Osteoblast (primary cell): ENCODE data around the gene CTTNBP2. TPM values are rescaled to one million over a fixed set of nuclear protein-coding genes. Genes with fewer than 3 reads are reported as not detected.

Source experiments
- DNase-seq: peaks from one replicate; pipeline ENCODE4 v3.0.0; 2011; ENCODE audit warnings: low spot score, mixed read lengths; ENCODE audit not compliant: insufficient read length; ENCODE audit errors: missing footprints
- H2AFZ ChIP-seq: 2 replicates; pipeline ENCODE4 v1.6.0; 2011; ENCODE audit warnings: mild to moderate bottlenecking, low read length
- H3K27ac ChIP-seq: 2 replicates; pipeline ENCODE4 v1.5.1; 2011; ENCODE audit warnings: mild to moderate bottlenecking, low read depth, low read length, moderate library complexity
- H3K27me3 ChIP-seq: 2 replicates; pipeline ENCODE4 v1.6.0; 2012; ENCODE audit warnings: mild to moderate bottlenecking, control low read depth, inconsistent platforms, low read length, moderate library complexity; ENCODE audit not compliant: insufficient read depth
- H3K36me3 ChIP-seq: 2 replicates; pipeline ENCODE4 v1.5.1; 2011; ENCODE audit warnings: mild to moderate bottlenecking, low read length, control low read depth, moderate library complexity; ENCODE audit not compliant: insufficient read depth
- H3K4me1 ChIP-seq: 2 replicates; pipeline ENCODE4 v1.5.1; 2011; ENCODE audit warnings: mild to moderate bottlenecking, low read length, control low read depth, moderate library complexity; ENCODE audit not compliant: insufficient read depth
- H3K4me2 ChIP-seq: 2 replicates; pipeline ENCODE4 v1.6.0; 2011; ENCODE audit warnings: mild to moderate bottlenecking, low read length; ENCODE audit not compliant: insufficient read depth
- H3K4me3 ChIP-seq: fragments of 200-600 bp; sonication (generic); 3 replicates; pipeline ENCODE4 v1.5.1; 2012; ENCODE audit warnings: mild to moderate bottlenecking, low read length, inconsistent platforms; ENCODE audit not compliant: insufficient read depth
- H3K79me2 ChIP-seq: 2 replicates; pipeline ENCODE4 v1.6.0; 2012; ENCODE audit warnings: mild to moderate bottlenecking, low read length, control low read depth, inconsistent platforms; ENCODE audit not compliant: insufficient read depth
- H3K9me3 ChIP-seq: 2 replicates; pipeline ENCODE4 v1.5.1; 2011; ENCODE audit warnings: low read depth, low read length, control low read depth
- H4K20me1 ChIP-seq: 2 replicates; pipeline ENCODE4 v1.6.0; 2012; ENCODE audit warnings: mild to moderate bottlenecking, low read length, control low read depth; ENCODE audit not compliant: insufficient read depth
- total RNA-seq: library from RNA; depleted of rRNA; stranded (reverse); fragments of >200 nt; gene quantifications from 2 replicates; pipeline ENCODE4 v1.2.3, GENCODE V29; 2012
- TF ChIP-seq, protein P1 (sequence below): IDR thresholded peaks from 2 replicates; pipeline ENCODE4 v1.5.1; 2011; ENCODE audit warnings: mild to moderate bottlenecking, low read depth, low read length, moderate library complexity; ENCODE audit errors: extremely low read depth

The CTTNBP2 gene
- total RNA-seq, 1 donor = 1.1 TPM

DNA sequence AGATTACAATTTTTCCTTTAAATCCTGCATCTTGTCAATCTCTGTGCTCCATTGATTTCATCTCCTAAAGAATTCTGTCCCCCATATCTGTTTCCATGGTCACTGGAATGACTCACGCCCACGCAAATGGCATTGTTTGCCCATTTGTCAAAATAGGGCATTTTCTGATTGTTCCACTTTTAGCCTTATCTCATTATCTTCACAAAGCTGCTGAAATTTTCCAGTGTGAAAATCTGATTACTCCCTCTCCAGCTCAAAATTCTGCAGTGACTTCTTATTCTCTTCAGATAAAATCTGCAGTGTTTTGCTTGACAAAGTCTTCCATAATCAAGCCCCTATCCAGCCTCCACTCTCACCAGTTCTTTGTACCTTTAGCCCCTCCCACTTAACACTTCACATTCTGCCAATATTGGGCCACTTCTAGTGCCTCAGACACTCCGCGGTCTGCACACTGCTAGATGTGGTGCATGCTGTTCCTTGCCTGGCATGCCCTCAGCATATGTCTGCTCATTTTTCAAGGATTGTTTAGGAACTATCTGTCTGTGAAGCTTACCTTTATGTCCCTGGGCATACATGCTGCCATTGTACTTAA is 33.9 kb upstream of the CTTNBP2 start:
- no peak for DNase-seq
- no peaks in the 10 kb centered on the region for H3K9me3 ChIP-seq
- TF ChIP-seq, protein P1, sequence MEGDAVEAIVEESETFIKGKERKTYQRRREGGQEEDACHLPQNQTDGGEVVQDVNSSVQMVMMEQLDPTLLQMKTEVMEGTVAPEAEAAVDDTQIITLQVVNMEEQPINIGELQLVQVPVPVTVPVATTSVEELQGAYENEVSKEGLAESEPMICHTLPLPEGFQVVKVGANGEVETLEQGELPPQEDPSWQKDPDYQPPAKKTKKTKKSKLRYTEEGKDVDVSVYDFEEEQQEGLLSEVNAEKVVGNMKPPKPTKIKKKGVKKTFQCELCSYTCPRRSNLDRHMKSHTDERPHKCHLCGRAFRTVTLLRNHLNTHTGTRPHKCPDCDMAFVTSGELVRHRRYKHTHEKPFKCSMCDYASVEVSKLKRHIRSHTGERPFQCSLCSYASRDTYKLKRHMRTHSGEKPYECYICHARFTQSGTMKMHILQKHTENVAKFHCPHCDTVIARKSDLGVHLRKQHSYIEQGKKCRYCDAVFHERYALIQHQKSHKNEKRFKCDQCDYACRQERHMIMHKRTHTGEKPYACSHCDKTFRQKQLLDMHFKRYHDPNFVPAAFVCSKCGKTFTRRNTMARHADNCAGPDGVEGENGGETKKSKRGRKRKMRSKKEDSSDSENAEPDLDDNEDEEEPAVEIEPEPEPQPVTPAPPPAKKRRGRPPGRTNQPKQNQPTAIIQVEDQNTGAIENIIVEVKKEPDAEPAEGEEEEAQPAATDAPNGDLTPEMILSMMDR = no peak

DNA sequence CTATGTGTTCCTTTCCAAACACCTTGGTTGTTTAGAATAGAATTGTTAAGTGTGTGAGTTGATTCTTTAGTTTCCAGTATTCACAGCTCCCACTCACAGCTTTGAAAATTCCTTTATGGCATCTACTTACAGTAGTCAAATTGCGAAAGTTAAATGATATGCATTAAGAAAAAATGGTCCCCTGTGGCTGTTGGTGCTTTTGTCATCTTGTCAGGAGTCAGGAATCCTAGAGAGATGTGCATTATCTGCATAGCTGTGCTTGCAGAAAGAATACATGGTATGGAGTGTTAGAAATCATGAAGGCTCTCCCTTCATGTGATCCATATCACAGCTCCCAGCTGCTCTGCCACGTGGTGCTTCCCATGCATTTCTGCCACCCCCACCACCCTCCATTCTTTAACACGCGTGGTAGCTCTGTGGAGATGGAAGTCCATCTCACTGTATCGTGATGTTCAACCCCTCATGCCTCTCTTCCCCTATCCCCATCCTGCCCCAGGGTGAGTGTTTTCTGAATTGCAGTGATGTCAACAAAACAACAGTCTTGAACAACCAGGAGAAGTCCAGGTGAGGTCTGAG is 29.2 kb upstream of the CTTNBP2 start:
- Histone ChIP-seq H4K20me1 (no peaks in the 10 kb centered on the region), H3K9me3 (no peaks in the 10 kb centered on the region), H3K27me3 (no peaks in the 10 kb centered on the region), H3K4me1 (no peaks in the 10 kb centered on the region), H3K4me2 (no peak overlapping the region), H2AFZ (no peak overlapping the region), H3K4me3 (no peak overlapping the region), H3K27ac (no peak overlapping the region), H3K36me3 (no peaks in the 10 kb centered on the region), H3K79me2 (no peaks in the 10 kb centered on the region)
- TF ChIP-seq, protein P1 = no peak
- no peak for DNase-seq

More for the DNA sequence above, 33.9 kb upstream of the CTTNBP2 start:
- H4K20me1 ChIP-seq = no peaks in the 10 kb centered on the region
- no peak overlapping the region for H2AFZ ChIP-seq
- H3K4me2 ChIP-seq = no peak overlapping the region
- no peak overlapping the region for H3K4me3 ChIP-seq
- H3K27me3 ChIP-seq = no peaks in the 10 kb centered on the region
- no peak overlapping the region for H3K27ac ChIP-seq
- H3K79me2 ChIP-seq = no peaks in the 10 kb centered on the region
- H3K4me1 ChIP-seq = no peaks in the 10 kb centered on the region
- no peaks in the 10 kb centered on the region for H3K36me3 ChIP-seq

DNA sequence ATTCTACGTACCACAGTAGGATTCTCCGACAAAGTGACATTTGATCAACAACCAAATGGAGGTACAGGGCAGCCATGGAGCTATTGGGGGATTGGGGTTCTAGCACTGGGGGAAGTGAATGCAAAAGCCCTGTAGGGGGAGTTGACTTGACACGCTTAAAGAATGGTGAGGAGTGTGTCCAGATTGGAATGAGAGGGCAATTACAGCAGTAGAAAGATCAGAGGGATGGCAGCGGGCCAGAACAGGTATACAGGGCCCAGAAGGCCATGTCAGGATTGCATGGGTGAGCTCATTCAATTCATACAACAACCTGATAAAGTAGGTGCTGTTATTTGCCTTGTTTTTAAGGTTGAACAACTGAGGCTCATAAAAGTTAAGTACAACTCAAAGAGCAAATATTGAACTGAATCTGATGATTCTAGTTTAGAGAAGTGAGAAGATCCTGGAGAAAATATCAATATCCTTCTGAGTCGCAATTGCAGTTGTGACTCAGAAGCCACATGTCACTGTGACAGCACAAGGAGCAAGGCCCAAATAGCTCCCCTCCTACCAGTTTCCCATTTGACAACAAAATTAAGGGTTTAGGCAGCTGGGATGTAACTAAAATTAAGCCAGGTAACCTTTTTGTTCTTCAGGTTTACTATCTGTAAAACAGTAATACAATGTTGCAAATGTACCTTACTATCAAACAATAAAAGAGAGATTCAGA is 28.0 kb upstream of the CTTNBP2 start:
- DNase-seq = no peak
- Histone ChIP-seq H2AFZ (no peak overlapping the region), H3K4me2 (no peak overlapping the region)

More for the DNA sequence above, 28.0 kb upstream of the CTTNBP2 start:
- Histone ChIP-seq H4K20me1 (no peaks in the 10 kb centered on the region), H3K4me3 (no peak overlapping the region), H3K27me3 (no peaks in the 10 kb centered on the region), H3K4me1 (no peaks in the 10 kb centered on the region), H3K79me2 (no peaks in the 10 kb centered on the region), H3K9me3 (no peaks in the 10 kb centered on the region), H3K27ac (no peak overlapping the region), H3K36me3 (no peaks in the 10 kb centered on the region)
- TF ChIP-seq, protein P1 = no peak
